ENCODE results near the gene AMDHD2.

DNA sequence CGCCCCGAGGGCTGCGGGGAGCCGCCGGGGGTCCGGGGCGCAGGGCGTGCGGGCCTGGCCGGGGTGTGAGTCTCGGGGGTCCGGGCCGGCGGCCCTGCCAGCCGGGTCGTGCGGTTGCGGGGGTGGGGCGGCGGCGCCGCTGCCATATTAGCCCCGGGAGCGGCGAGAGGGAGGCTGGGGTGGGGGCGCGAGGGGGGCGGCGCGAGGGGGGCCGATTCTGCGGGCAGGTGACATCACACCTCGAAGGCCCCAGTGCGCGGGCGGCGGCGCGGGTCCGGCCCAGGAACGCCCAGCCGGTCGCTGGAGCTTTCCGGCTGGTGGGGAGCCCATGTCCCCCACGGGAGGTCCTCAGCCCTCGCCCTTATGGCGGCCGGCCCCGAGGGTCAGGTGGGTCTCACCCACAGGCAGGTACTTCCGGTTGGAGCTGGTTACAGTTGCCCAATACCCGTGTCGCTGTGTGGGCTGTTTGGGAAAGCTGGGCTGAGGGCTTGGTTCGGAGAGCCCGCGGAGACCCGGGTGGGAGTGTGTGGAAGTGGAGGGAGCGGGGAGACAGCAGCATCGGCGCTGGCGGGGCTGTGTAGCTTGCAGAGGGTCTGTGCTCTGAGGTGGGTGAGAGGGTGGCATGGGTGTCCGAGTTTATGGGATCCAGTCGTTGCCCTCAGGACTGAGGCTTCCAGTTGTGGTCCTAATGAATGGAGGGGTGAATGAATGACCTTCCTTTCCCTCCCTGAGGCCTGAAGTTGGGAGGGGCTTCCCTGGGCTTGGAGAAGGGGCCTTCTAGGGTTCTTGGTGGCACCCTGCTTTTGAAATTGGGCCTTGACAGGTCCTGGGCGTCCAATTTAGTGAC lies 5.6 kb upstream of the AMDHD2 start:
- no peak for TF ChIP-seq POLR2AphosphoS5 (IDR thresholded peaks at IDR 0.05; ENCODE audit: low read depth, low read length)
- no peak for TF ChIP-seq EZH2 (IDR thresholded peaks at IDR 0.05; ENCODE audit: low read depth, low read length, severe bottlenecking)
- TF ChIP-seq TAF1 (IDR thresholded peaks at IDR 0.05; ENCODE audit: low read depth, low read length) = no peak
- TF ChIP-seq, protein P1, sequence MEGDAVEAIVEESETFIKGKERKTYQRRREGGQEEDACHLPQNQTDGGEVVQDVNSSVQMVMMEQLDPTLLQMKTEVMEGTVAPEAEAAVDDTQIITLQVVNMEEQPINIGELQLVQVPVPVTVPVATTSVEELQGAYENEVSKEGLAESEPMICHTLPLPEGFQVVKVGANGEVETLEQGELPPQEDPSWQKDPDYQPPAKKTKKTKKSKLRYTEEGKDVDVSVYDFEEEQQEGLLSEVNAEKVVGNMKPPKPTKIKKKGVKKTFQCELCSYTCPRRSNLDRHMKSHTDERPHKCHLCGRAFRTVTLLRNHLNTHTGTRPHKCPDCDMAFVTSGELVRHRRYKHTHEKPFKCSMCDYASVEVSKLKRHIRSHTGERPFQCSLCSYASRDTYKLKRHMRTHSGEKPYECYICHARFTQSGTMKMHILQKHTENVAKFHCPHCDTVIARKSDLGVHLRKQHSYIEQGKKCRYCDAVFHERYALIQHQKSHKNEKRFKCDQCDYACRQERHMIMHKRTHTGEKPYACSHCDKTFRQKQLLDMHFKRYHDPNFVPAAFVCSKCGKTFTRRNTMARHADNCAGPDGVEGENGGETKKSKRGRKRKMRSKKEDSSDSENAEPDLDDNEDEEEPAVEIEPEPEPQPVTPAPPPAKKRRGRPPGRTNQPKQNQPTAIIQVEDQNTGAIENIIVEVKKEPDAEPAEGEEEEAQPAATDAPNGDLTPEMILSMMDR (IDR thresholded peaks at IDR 0.05; ENCODE audit: control extremely low read depth in 1 of 3, insufficient read depth in 1 of 3, low read depth in 1 of 3, low read length in 3 of 3) = no peak
- no peak for TF ChIP-seq NRF1 (IDR thresholded peaks at IDR 0.05; ENCODE audit: low read depth, low read length)
- TF ChIP-seq CHD2 (IDR thresholded peaks at IDR 0.05; ENCODE audit: low read length) = no peak
- TF ChIP-seq BRCA1 (IDR thresholded peaks at IDR 0.05; ENCODE audit: low read depth, low read length) = no peak
- TF ChIP-seq, protein P2, sequence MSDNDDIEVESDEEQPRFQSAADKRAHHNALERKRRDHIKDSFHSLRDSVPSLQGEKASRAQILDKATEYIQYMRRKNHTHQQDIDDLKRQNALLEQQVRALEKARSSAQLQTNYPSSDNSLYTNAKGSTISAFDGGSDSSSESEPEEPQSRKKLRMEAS (IDR thresholded peaks at IDR 0.05) = no peak

All from H1 (cell line).